ENCODE measurements around the gene ZSCAN18. TPM values are rescaled to one million over a fixed set of nuclear protein-coding genes. Genes with fewer than 3 reads are reported as not detected.

ZSCAN18 gene
- total RNA-seq, 8 experiments from 2014 or later: 7.9 to 170 (median 103) TPM

Other genes starting within 250 kb of the ZSCAN18 start
- gene ZNF587, start 248.4 kb downstream of the ZSCAN18 start, total RNA-seq: 10 to 100 TPM; 11.2 to 44.9 (median 25.4) TPM
- 10 to 100 TPM; 14.4 to 81.5 (median 22.2) TPM for gene ZNF814, start 209.2 kb downstream of the ZSCAN18 start, total RNA-seq
- gene ZNF417, start 181.6 kb downstream of the ZSCAN18 start, total RNA-seq: 10 to 100 TPM in 7 of 8 experiments, 1 to 10 TPM in 1; 9.1 to 24.6 (median 17.1) TPM
- 10 to 100 TPM in 5 of 8 experiments, 1 to 10 TPM in 3; 2.4 to 15.3 (median 11.8) TPM for gene ZNF418, start 162.8 kb downstream of the ZSCAN18 start, total RNA-seq
- 1 to 10 TPM; 3.6 to 9.1 (median 5.4) TPM for gene ZNF256, start 150.5 kb downstream of the ZSCAN18 start, total RNA-seq
- 1 to 10 TPM in 1 of 8 experiments, under 1 TPM in 5, not detected in 2; 0.27 to 2.1 (median 0.45) TPM for gene C19orf18, start 123.7 kb downstream of the ZSCAN18 start, total RNA-seq
- gene ZNF606, start 95.4 kb downstream of the ZSCAN18 start, total RNA-seq: 10 to 100 TPM in 6 of 8 experiments, 1 to 10 TPM in 2; 7.1 to 28.2 (median 20.2) TPM
- gene ZSCAN1, start 64.2 kb downstream of the ZSCAN18 start, total RNA-seq: 1 to 10 TPM in 5 of 8 experiments, under 1 TPM in 1, not detected in 2; 0.46 to 9.4 (median 8.1) TPM
- 1 to 10 TPM in 6 of 8 experiments, under 1 TPM in 2; 0.09 to 6.6 (median 2.4) TPM for gene ZNF135, start 38.9 kb downstream of the ZSCAN18 start, total RNA-seq
- 10 to 100 TPM in 5 of 8 experiments, 1 to 10 TPM in 3; 4.3 to 23.2 (median 16.1) TPM for gene ZNF329, start 52.6 kb upstream of the ZSCAN18 start, total RNA-seq
- 10 to 100 TPM; 17.0 to 40.6 (median 28.2) TPM for gene ZNF274, start 84.8 kb upstream of the ZSCAN18 start, total RNA-seq
- gene ZNF544, start 130.7 kb upstream of the ZSCAN18 start, total RNA-seq: 10 to 100 TPM; 23.7 to 63.5 (median 40.8) TPM
- gene ZNF8, start 180.7 kb upstream of the ZSCAN18 start, total RNA-seq: 10 to 100 TPM in 5 of 8 experiments, 1 to 10 TPM in 3; 5.7 to 15.7 (median 10.6) TPM
- gene ERVK3-1, start 207.1 kb upstream of the ZSCAN18 start, total RNA-seq: 10 to 100 TPM; 38.0 to 72.5 (median 53.6) TPM
- 1 to 10 TPM; 2.0 to 4.1 (median 3.3) TPM for gene ZSCAN22, start 228.8 kb upstream of the ZSCAN18 start, total RNA-seq